Testis (tissue), 2 donors: ENCODE measurements around the gene LECT2.

Experiments
- CTCF ChIP-seq, 3 experiments: fragments of 450-650 bp in 2 of 3; fragments of 200-600 bp in 1 of 3; sonication (generic) in 1 of 3; IDR thresholded peaks; one replicate each; pipeline ENCODE4 v1.5.1; 2016 to 2019; ENCODE audit warnings: antibody characterized with exemption in 3 of 3, mild to moderate bottlenecking in 2 of 3, moderate library complexity in 1 of 3
- POLR2A ChIP-seq: fragments of 450-650 bp; IDR thresholded peaks from one replicate; pipeline ENCODE4 v1.6.1; 2017; ENCODE audit warnings: antibody characterized with exemption, mild to moderate bottlenecking, moderate library complexity

GRCh38 chr5:135937245-135937911 is 17.4 kb downstream of the LECT2 start:
- TF ChIP-seq CTCF (IDR thresholded peaks at IDR 0.05) (no peak), POLR2A (no peak)
